ENCODE data around the gene STAC2.

DNA sequence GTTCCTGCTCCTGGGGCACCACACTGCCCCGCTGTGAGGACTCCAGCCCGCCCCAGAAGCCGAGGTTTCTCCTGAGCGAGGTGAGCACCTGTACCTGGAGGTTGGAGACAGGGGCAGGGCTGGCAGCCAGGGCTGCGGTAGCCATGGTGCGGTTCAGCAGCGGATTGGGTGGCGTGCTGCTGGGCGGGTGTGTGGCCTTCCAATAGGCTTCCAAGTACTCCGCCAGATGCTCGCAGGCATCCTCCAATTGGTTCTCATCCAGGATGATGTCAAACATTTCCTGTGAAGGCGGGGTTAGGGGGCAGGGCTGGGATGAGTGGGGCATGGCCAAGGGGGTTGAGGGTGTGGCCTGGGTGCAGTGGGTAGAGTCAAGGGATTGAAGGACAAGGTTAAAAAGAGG is 48.5 kb downstream of the STAC2 start:
- TF ChIP-seq, protein P1, sequence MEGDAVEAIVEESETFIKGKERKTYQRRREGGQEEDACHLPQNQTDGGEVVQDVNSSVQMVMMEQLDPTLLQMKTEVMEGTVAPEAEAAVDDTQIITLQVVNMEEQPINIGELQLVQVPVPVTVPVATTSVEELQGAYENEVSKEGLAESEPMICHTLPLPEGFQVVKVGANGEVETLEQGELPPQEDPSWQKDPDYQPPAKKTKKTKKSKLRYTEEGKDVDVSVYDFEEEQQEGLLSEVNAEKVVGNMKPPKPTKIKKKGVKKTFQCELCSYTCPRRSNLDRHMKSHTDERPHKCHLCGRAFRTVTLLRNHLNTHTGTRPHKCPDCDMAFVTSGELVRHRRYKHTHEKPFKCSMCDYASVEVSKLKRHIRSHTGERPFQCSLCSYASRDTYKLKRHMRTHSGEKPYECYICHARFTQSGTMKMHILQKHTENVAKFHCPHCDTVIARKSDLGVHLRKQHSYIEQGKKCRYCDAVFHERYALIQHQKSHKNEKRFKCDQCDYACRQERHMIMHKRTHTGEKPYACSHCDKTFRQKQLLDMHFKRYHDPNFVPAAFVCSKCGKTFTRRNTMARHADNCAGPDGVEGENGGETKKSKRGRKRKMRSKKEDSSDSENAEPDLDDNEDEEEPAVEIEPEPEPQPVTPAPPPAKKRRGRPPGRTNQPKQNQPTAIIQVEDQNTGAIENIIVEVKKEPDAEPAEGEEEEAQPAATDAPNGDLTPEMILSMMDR (IDR thresholded peaks at IDR 0.05), result no peak
- TF ChIP-seq POLR2AphosphoS5 (IDR thresholded peaks at IDR 0.05), result no peak
- no peak for TF ChIP-seq POLR2A (IDR thresholded peaks at IDR 0.05)
- TF ChIP-seq EP300 (IDR thresholded peaks at IDR 0.05), result no peak

Data from sigmoid colon (tissue), 4 donors.